ENCODE measurements around the gene FARS2. TPM values are rescaled to one million over a fixed set of nuclear protein-coding genes. Genes with fewer than 3 reads are reported as not detected.

Gene FARS2
- polyA plus RNA-seq, 1 experiment, result 17.9 TPM

- POLR2A ChIA-PET, result no interaction called here
- H3K27me3 ChIP-seq (ENCODE audit: control insufficient read depth, insufficient read depth, low read length), result no peaks in the 10 kb centered on the region
- CTCF ChIA-PET, result no interaction called here
- no peak for DNase-seq (ENCODE audit: low read depth)
- no peak overlapping the region for H3K4me3 ChIP-seq (ENCODE audit: low read depth, low read length)
- TF ChIP-seq CTCF (IDR thresholded peaks at IDR 0.05; ENCODE audit: insufficient read depth, low read depth, low read length), result no peak
- no peaks in the 10 kb centered on the region for H3K36me3 ChIP-seq (ENCODE audit: control insufficient read depth, insufficient read depth, low read length)
Observed at GRCh38 chr6:5256952-5257351, 4.4 kb upstream of the FARS2 start.

GRCh38 chr6:5257400-5257799 lies 3.9 kb upstream of the FARS2 start:
- Histone ChIP-seq H3K36me3 (ENCODE audit: control insufficient read depth, insufficient read depth, low read length) (no peaks in the 10 kb centered on the region), H3K4me3 (ENCODE audit: low read depth, low read length) (no peak overlapping the region), H3K27me3 (ENCODE audit: control insufficient read depth, insufficient read depth, low read length) (no peaks in the 10 kb centered on the region)
- no peak for DNase-seq (ENCODE audit: low read depth)
- ChIA-PET CTCF (interaction anchor here (0.5 kb wide), 1 partner anchor 89 kb away, joined by 3 read pairs; no protein-coding TSS in a partner anchor), POLR2A (no interaction called here)
- TF ChIP-seq CTCF (IDR thresholded peaks at IDR 0.05; ENCODE audit: insufficient read depth, low read depth, low read length), result no peak

GRCh38 chr6:5259428-5259827 lies 1.9 kb upstream of the FARS2 start:
- ChIA-PET CTCF (interaction anchor here (1.3 kb wide), 1 partner anchor 10 kb away, joined by 3 read pairs; no protein-coding TSS in a partner anchor), POLR2A (no interaction called here)
- no peak for TF ChIP-seq CTCF (IDR thresholded peaks at IDR 0.05; ENCODE audit: insufficient read depth, low read depth, low read length)
- 0 out of 2 replicates have a peak overlapping the region, but pooled peaks have one; percentile 54 for H3K4me3 ChIP-seq (ENCODE audit: low read depth, low read length)
- no peaks in the 10 kb centered on the region for H3K27me3 ChIP-seq (ENCODE audit: control insufficient read depth, insufficient read depth, low read length)
- no peak for DNase-seq (ENCODE audit: low read depth)
- H3K36me3 ChIP-seq (ENCODE audit: control insufficient read depth, insufficient read depth, low read length), result no peaks in the 10 kb centered on the region

DNA sequence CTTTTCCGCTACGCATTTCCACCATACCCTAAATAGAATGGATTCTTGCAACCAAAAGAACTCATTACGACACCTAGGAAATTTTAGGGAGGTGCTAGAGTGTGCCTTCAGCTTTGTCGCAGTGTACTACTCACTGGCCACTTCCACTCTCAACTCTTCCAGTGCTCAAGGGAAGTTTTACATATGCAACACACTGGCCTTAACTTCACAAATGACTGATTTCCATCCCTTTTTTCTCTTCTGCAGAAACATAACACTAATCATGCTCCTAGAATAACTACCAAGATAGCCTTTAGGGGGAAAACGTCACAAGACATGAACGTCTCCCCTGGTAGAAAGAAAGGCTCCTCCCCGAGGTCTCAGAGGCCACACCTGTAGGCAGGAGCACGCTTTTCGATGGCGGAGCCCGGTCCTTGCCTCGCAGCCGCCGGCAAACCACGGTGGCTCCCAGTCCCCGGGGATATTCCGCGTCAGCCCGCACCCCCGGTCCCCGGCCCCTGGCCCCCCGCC lies 1.1 kb upstream of the FARS2 start:
- H3K27me3 ChIP-seq (ENCODE audit: control insufficient read depth, insufficient read depth, low read length), result no peaks in the 10 kb centered on the region
- POLR2A ChIA-PET, result no interaction called here
- peak overlapping the region; percentile 54 for H3K4me3 ChIP-seq (ENCODE audit: low read depth, low read length)
- TF ChIP-seq CTCF (IDR thresholded peaks at IDR 0.05; ENCODE audit: insufficient read depth, low read depth, low read length), result no peak
- no peaks in the 10 kb centered on the region for H3K36me3 ChIP-seq (ENCODE audit: control insufficient read depth, insufficient read depth, low read length)
- CTCF ChIA-PET, result no interaction called here
- DNase-seq (ENCODE audit: low read depth), result no peak

DNA sequence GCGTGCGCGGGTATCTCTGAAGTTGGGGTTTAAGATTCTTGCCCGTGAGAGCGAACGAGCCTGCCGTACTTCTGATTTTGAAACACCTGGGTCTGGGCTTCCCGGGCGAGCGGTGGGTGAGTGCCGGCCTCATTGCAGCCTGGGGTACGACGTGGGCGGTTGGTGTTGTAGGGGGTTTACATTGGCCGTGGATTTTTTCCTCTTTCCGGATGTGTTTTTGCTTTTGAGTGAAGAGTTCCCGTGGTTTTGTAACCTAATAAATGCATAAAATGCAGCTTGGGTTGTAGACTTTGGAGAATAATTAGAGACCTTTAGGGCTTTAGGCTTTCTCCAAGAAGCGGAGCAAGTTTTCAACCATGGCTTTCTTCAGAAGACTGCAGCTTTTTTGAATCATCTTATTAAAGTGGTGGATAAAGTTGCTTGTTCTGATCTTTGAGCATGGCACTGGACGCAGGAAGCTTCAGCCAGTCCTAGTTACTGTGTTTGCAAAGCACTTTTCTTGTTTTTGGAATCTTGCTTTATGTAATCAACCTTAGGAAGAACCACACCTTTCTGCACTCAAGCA lies 314 bp downstream of the FARS2 start:
- no peak for DNase-seq (ENCODE audit: low read depth)
- POLR2A ChIA-PET, result no interaction called here

More for the DNA sequence above, 314 bp downstream of the FARS2 start:
- no peaks in the 10 kb centered on the region for H3K27me3 ChIP-seq (ENCODE audit: control insufficient read depth, insufficient read depth, low read length)
- no peak for TF ChIP-seq CTCF (IDR thresholded peaks at IDR 0.05; ENCODE audit: insufficient read depth, low read depth, low read length)
- H3K4me3 ChIP-seq (ENCODE audit: low read depth, low read length), result peak overlapping the region; percentile 54
- CTCF ChIA-PET, result interaction anchor here (1.0 to 1.2 kb wide), 2 partner anchors 25 to 118 kb away, joined by 3 read pairs; no protein-coding TSS in a partner anchor
- H3K36me3 ChIP-seq (ENCODE audit: control insufficient read depth, insufficient read depth, low read length), result no peaks in the 10 kb centered on the region
